ENCODE data around the gene GRIA3.
"Not testable (repeated sequence)": the region's sequence is repeated elsewhere in the genome, so short reads cannot be mapped to it uniquely, and the experiment has no call there.

Gene GRIA3

DNA sequence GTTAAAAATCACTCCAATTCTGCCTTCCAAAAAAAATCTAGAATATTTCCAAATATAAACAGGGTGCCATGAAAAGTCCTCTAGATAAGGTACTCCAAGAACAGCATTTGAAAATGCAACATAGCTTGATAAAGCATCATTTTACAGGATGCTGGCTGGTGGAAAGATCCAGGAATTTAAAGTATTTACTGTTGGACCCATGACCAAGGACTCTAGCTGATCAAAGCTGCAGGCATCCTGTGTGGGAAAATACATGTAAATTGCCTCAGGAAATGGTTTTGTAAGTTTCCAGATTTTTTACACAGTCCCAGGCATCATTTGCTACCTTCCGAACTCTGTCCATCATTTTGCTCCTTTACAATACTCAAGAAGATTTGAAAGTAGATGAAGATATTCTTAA, 164.4 kb downstream of the GRIA3 start:
- no peaks in the 10 kb centered on the region for H3K79me2 ChIP-seq
- H3K4me3 ChIP-seq (ENCODE audit: low read depth, low read length) = no peak overlapping the region
- H3K4me2 ChIP-seq (ENCODE audit: low read length) = no peak overlapping the region
- no peaks in the 10 kb centered on the region for H3K27me3 ChIP-seq (ENCODE audit: control insufficient read depth, insufficient read depth, low read length)
- no peak overlapping the region for H3K27ac ChIP-seq
- no peaks in the 10 kb centered on the region for H3K36me3 ChIP-seq (ENCODE audit: control insufficient read depth, insufficient read depth, low read length)
- H3K4me1 ChIP-seq = no peaks in the 10 kb centered on the region
- no peak overlapping the region for H3K9ac ChIP-seq
- H2AFZ ChIP-seq = no peak overlapping the region
- H3K9me3 ChIP-seq (ENCODE audit: control insufficient read depth, low read length) = no peaks in the 10 kb centered on the region
- TF ChIP-seq, protein P1, sequence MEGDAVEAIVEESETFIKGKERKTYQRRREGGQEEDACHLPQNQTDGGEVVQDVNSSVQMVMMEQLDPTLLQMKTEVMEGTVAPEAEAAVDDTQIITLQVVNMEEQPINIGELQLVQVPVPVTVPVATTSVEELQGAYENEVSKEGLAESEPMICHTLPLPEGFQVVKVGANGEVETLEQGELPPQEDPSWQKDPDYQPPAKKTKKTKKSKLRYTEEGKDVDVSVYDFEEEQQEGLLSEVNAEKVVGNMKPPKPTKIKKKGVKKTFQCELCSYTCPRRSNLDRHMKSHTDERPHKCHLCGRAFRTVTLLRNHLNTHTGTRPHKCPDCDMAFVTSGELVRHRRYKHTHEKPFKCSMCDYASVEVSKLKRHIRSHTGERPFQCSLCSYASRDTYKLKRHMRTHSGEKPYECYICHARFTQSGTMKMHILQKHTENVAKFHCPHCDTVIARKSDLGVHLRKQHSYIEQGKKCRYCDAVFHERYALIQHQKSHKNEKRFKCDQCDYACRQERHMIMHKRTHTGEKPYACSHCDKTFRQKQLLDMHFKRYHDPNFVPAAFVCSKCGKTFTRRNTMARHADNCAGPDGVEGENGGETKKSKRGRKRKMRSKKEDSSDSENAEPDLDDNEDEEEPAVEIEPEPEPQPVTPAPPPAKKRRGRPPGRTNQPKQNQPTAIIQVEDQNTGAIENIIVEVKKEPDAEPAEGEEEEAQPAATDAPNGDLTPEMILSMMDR (IDR thresholded peaks at IDR 0.05) = no peak

DNA sequence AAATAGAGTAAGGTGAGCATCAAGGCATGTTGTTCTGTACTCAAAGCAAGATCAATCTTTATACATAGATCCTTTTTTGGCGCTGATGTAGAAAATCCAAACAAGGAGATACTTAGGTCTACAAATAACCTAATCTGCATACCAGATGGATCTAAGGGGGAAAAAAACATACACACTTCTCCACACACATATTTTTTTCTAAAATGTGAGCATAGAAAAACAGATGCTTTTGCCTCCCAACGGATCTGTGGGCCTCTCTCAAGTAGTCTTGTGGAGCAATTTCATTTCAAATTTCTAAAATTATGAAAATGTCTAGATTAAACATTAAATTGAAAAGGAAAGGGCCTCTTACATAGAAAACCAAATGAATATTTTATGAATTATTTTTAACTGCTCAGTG, 166.1 kb downstream of the GRIA3 start:
- no peak overlapping the region for H2AFZ ChIP-seq
- TF ChIP-seq, protein P1 (IDR thresholded peaks at IDR 0.05) = no peak
- H3K79me2 ChIP-seq = no peaks in the 10 kb centered on the region
- H3K9ac ChIP-seq = no peak overlapping the region
- H3K27me3 ChIP-seq (ENCODE audit: control insufficient read depth, insufficient read depth, low read length) = no peaks in the 10 kb centered on the region
- H3K36me3 ChIP-seq (ENCODE audit: control insufficient read depth, insufficient read depth, low read length) = no peaks in the 10 kb centered on the region
- H3K4me3 ChIP-seq (ENCODE audit: low read depth, low read length) = no peak overlapping the region
- H3K9me3 ChIP-seq (ENCODE audit: control insufficient read depth, low read length) = no peaks in the 10 kb centered on the region
- H3K27ac ChIP-seq = no peak overlapping the region
- no peaks in the 10 kb centered on the region for H3K4me1 ChIP-seq
- H3K4me2 ChIP-seq (ENCODE audit: low read length) = no peak overlapping the region

DNA sequence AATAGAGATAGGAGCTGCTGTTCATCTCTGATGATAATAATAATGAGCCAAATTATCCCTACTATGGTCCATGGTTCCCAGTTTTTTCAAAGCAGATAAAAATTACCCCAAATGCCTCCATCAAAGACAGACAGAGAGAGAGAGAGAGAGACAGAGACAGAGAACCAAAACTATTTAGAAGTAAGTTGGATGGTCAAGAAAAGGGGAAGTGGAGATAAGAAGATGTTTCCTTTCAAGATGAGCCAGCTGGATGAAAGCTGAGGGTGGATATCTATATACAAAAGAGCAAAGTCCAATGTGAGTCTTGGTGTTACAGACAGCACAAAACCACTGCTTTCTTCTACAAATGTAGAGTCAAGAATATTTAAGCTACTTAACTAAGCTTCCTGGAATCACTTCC, 173.9 kb downstream of the GRIA3 start:
- TF ChIP-seq, protein P1 (IDR thresholded peaks at IDR 0.05) = no peak
- no peaks in the 10 kb centered on the region for H3K79me2 ChIP-seq
- no peaks in the 10 kb centered on the region for H3K27me3 ChIP-seq (ENCODE audit: control insufficient read depth, insufficient read depth, low read length)
- H3K9ac ChIP-seq = no peak overlapping the region
- H2AFZ ChIP-seq = no peak overlapping the region
- H3K9me3 ChIP-seq (ENCODE audit: control insufficient read depth, low read length) = no peaks in the 10 kb centered on the region
- H3K4me2 ChIP-seq (ENCODE audit: low read length) = no peak overlapping the region
- H3K36me3 ChIP-seq (ENCODE audit: control insufficient read depth, insufficient read depth, low read length) = no peaks in the 10 kb centered on the region
- H3K27ac ChIP-seq = no peak overlapping the region
- no peak overlapping the region for H3K4me3 ChIP-seq (ENCODE audit: low read depth, low read length)
- peaks cover 2% of the 10 kb centered on the region for H3K4me1 ChIP-seq

DNA sequence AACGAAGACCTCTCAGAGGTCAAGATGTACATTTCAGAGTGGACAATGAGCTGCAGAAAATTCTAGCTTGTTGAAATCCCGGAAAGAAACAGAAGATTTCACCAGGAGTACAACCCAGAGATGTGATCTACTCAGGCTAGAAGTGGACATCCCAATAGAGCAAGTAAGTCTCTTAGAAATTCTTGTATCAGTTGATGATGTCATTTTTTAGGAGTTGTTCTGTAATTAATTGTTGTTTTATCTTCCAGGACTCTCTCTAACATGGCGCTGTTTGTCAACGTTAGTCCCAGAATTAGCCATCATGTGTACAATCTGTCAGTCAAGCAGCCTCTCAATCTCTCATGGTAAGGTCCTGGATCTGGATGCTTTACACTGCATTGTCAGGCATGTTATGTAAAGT, 174.4 kb downstream of the GRIA3 start:
- H3K4me2 ChIP-seq (ENCODE audit: low read length) = no peak overlapping the region
- no peak overlapping the region for H3K4me3 ChIP-seq (ENCODE audit: low read depth, low read length)
- no peaks in the 10 kb centered on the region for H3K36me3 ChIP-seq (ENCODE audit: control insufficient read depth, insufficient read depth, low read length)
- H3K9me3 ChIP-seq (ENCODE audit: control insufficient read depth, low read length) = no peaks in the 10 kb centered on the region
- no peaks in the 10 kb centered on the region for H3K79me2 ChIP-seq
- H3K9ac ChIP-seq = no peak overlapping the region
- no peaks in the 10 kb centered on the region for H3K27me3 ChIP-seq (ENCODE audit: control insufficient read depth, insufficient read depth, low read length)
- peaks cover 2% of the 10 kb centered on the region for H3K4me1 ChIP-seq
- H2AFZ ChIP-seq = no peak overlapping the region
- TF ChIP-seq, protein P1 (IDR thresholded peaks at IDR 0.05) = no peak
- no peak overlapping the region for H3K27ac ChIP-seq

DNA sequence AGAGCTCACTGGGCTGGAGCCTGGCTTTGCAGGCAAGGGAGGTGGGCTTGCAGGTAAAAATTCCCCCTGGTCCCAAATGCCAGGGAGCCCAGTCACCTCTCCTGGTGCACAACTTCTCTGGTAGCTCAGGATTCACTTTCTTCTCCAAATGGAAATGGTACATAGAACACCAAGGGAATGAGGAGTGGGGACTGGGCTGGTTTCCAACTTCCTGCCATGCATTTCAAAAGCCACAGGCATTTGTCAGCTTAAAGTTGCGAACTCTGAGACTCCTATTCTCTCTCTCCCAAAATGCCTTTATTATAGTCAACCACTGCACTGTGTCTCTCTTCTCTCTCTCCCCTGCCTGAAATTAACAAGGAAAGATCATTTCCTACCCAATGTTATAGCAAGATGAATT, 177.3 kb downstream of the GRIA3 start:
- Histone ChIP-seq H3K36me3 (ENCODE audit: control insufficient read depth, insufficient read depth, low read length) (no peaks in the 10 kb centered on the region), H3K79me2 (no peaks in the 10 kb centered on the region), H2AFZ (no peak overlapping the region), H3K27me3 (ENCODE audit: control insufficient read depth, insufficient read depth, low read length) (no peaks in the 10 kb centered on the region), H3K27ac (no peak overlapping the region), H3K9me3 (ENCODE audit: control insufficient read depth, low read length) (no peaks in the 10 kb centered on the region), H3K4me3 (ENCODE audit: low read depth, low read length) (no peak overlapping the region), H3K9ac (no peak overlapping the region), H3K4me2 (ENCODE audit: low read length) (no peak overlapping the region), H3K4me1 (peaks cover 2% of the 10 kb centered on the region)
- TF ChIP-seq, protein P1 (IDR thresholded peaks at IDR 0.05) = no peak

DNA sequence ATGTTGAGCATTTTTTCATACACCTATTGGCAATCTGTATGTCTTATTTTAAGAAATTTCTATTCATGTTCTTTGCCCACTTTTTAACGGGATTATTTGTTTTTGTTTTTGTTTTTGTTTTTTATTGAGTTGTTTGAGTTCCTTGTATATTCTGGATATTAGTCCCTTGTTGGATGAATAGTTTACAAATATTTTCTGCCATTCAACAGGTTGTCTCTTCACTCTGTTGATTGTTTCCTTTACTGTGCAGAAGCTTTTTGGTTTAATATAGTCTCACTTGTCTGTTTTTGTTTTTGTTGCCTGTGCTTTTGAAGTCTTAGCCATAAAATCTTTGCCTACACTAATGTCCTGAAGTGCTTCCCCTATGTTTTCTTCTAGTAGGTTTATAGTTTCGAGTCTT, 202.1 kb downstream of the GRIA3 start:
- H3K36me3 ChIP-seq (ENCODE audit: control insufficient read depth, insufficient read depth, low read length); H3K27me3 ChIP-seq (ENCODE audit: control insufficient read depth, insufficient read depth, low read length); H2AFZ ChIP-seq; H3K27ac ChIP-seq; H3K4me3 ChIP-seq (ENCODE audit: low read depth, low read length); H3K9ac ChIP-seq; H3K79me2 ChIP-seq; H3K9me3 ChIP-seq (ENCODE audit: control insufficient read depth, low read length); H3K4me1 ChIP-seq; H3K4me2 ChIP-seq (ENCODE audit: low read length): not testable (repeated sequence)

Measured in parathyroid adenoma (tissue), 2 donors.